Nephron (organoid): ENCODE measurements around the gene TMEM41A.
A peak's percentile ranks its signal among the peaks of the same experiment; 100 is the strongest.
"Not testable (repeated sequence)": the region's sequence is repeated elsewhere in the genome, so short reads cannot be mapped to it uniquely, and the experiment has no call there.

ENCODE experiments used
- H3K27ac Mint-ChIP-seq, 3 experiments: 2 replicates each; pipeline ENCODE4 v1.8.0; 2020; ENCODE audit warnings: mixed read lengths in 3 of 3, mild to moderate bottlenecking in 2 of 3, moderate library complexity in 1 of 3
- H3K27me3 Mint-ChIP-seq: 2 replicates; pipeline ENCODE4 v1.8.0; 2021; ENCODE audit warnings: low read depth, mild to moderate bottlenecking, moderate library complexity, mixed read lengths
- H3K36me3 Mint-ChIP-seq: 2 replicates; pipeline ENCODE4 v1.8.0; 2020; ENCODE audit warnings: low read depth, mixed read lengths
- H3K4me1 Mint-ChIP-seq: 2 replicates; pipeline ENCODE4 v1.8.0; 2020; ENCODE audit warnings: mixed read lengths
- H3K4me3 Mint-ChIP-seq, 3 experiments: 2 replicates each; pipeline ENCODE4 v1.8.0; 2020; ENCODE audit warnings: mild to moderate bottlenecking in 3 of 3, mixed read lengths in 3 of 3, moderate library complexity in 2 of 3
- H3K9me3 Mint-ChIP-seq: 2 replicates; pipeline ENCODE4 v1.8.0; 2020; ENCODE audit warnings: mixed read lengths
- CTCF ChIP-seq, 3 experiments: fragments of 200-600 bp; sonication (generic); IDR thresholded peaks; one replicate each; pipeline ENCODE4 v1.5.0; 2021; ENCODE audit warnings: antibody characterized with exemption in 3 of 3; ENCODE audit not compliant: unreplicated experiment in 3 of 3

The TMEM41A gene

GRCh38 chr3:185469542-185469941 is 29.3 kb downstream of the TMEM41A start:
- Mint-ChIP-seq H3K36me3 (peaks cover 52% of the 10 kb centered on the region), H3K4me1 (no peaks in the 10 kb centered on the region), H3K27me3 (no peaks in the 10 kb centered on the region), H3K27ac (no peak overlapping the region), H3K4me3 (no peak overlapping the region), H3K9me3 (no peaks in the 10 kb centered on the region)
- TF ChIP-seq CTCF (IDR thresholded peaks at IDR 0.05; ENCODE audit: unreplicated experiment in 3 of 3) = no peak

GRCh38 chr3:185466123-185466522 is 32.7 kb downstream of the TMEM41A start:
- not testable (repeated sequence) for H3K27ac Mint-ChIP-seq, H3K4me1 Mint-ChIP-seq, H3K27me3 Mint-ChIP-seq, H3K9me3 Mint-ChIP-seq, H3K4me3 Mint-ChIP-seq
- peaks cover 47% of the 10 kb centered on the region for H3K36me3 Mint-ChIP-seq

- no peak overlapping the region for H3K27ac Mint-ChIP-seq
- no peaks in the 10 kb centered on the region for H3K27me3 Mint-ChIP-seq
- H3K4me3 Mint-ChIP-seq = no peak overlapping the region
- H3K4me1 Mint-ChIP-seq = no peaks in the 10 kb centered on the region
- no peak for TF ChIP-seq CTCF (IDR thresholded peaks at IDR 0.05; ENCODE audit: unreplicated experiment in 3 of 3)
- H3K36me3 Mint-ChIP-seq = peaks cover 46% of the 10 kb centered on the region
- H3K9me3 Mint-ChIP-seq = no peaks in the 10 kb centered on the region
Observed at GRCh38 chr3:185465471-185465870, 33.4 kb downstream of the TMEM41A start.

GRCh38 chr3:185460719-185461350 is 38.0 kb downstream of the TMEM41A start:
- Mint-ChIP-seq H3K27me3 (no peaks in the 10 kb centered on the region), H3K9me3 (no peaks in the 10 kb centered on the region), H3K4me3 (no peak overlapping the region), H3K4me1 (no peaks in the 10 kb centered on the region), H3K27ac (no peak overlapping the region), H3K36me3 (peaks cover 38% of the 10 kb centered on the region)
- peak in 2 of 3 experiments; percentile 14 to 31 for TF ChIP-seq CTCF (IDR thresholded peaks at IDR 0.05; ENCODE audit: unreplicated experiment in 3 of 3)

- no peak for TF ChIP-seq CTCF (IDR thresholded peaks at IDR 0.05; ENCODE audit: unreplicated experiment in 3 of 3)
- Mint-ChIP-seq H3K9me3 (no peaks in the 10 kb centered on the region), H3K36me3 (peaks cover 33% of the 10 kb centered on the region), H3K27ac (no peak overlapping the region), H3K4me3 (no peak overlapping the region), H3K27me3 (no peaks in the 10 kb centered on the region), H3K4me1 (no peaks in the 10 kb centered on the region)
Observed at GRCh38 chr3:185460309-185460708, 38.5 kb downstream of the TMEM41A start.

- TF ChIP-seq CTCF (IDR thresholded peaks at IDR 0.05; ENCODE audit: unreplicated experiment in 3 of 3) = no peak
- no peaks in the 10 kb centered on the region for H3K9me3 Mint-ChIP-seq
- no peaks in the 10 kb centered on the region for H3K4me1 Mint-ChIP-seq
- no peak overlapping the region for H3K4me3 Mint-ChIP-seq
- H3K27me3 Mint-ChIP-seq = no peaks in the 10 kb centered on the region
- no peak overlapping the region for H3K27ac Mint-ChIP-seq
- peaks cover 29% of the 10 kb centered on the region for H3K36me3 Mint-ChIP-seq
Observed at GRCh38 chr3:185457376-185457775, 41.5 kb downstream of the TMEM41A start.

- not testable (repeated sequence) for H3K9me3 Mint-ChIP-seq, H3K27ac Mint-ChIP-seq, H3K4me1 Mint-ChIP-seq, H3K27me3 Mint-ChIP-seq, H3K4me3 Mint-ChIP-seq
- peaks cover 23% of the 10 kb centered on the region for H3K36me3 Mint-ChIP-seq
Observed at GRCh38 chr3:185451432-185451831, 47.4 kb downstream of the TMEM41A start.
